ENCODE results near the gene HS1BP3. TPM values are rescaled to one million over a fixed set of nuclear protein-coding genes. Genes with fewer than 3 reads are reported as not detected.

HS1BP3 gene
- total RNA-seq, 1 donor from 2014 or later = 19.6 TPM

DNA sequence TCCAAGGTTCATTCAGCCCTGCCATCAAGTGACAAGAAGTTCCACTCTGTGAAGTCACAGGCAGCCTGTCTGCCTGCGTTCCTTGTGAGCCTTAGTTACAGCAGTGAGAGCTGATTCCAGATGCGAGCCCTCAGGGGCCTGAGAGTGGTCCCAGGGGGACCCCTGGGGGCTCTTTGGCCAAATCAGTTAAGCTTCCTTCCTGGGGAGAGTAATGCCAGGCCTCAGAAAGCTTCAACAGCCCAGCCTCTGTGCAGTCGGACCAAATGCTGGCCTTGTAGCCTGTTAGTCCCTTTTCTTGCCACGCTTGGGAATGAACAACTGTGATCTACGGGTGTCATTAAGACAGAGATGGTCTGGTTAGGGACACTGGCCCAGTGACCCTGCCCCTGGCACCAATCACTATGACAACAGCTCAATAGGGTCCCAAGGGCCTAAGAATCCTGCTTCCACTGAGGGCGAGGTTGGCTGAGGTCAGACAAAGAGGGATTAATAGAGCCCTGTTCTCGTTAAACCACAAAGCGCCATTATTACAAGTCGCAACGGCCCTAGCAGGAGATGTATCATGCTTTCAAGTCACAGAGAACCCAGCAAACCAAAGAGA is 50.9 kb downstream of the HS1BP3 start:
- peaks cover 2% of the 10 kb centered on the region for H3K36me3 Mint-ChIP-seq (ENCODE audit: low read depth)
- DNase-seq (ENCODE audit: low read depth, low spot score) = peak; percentile 63
- TF ChIP-seq, protein P1, sequence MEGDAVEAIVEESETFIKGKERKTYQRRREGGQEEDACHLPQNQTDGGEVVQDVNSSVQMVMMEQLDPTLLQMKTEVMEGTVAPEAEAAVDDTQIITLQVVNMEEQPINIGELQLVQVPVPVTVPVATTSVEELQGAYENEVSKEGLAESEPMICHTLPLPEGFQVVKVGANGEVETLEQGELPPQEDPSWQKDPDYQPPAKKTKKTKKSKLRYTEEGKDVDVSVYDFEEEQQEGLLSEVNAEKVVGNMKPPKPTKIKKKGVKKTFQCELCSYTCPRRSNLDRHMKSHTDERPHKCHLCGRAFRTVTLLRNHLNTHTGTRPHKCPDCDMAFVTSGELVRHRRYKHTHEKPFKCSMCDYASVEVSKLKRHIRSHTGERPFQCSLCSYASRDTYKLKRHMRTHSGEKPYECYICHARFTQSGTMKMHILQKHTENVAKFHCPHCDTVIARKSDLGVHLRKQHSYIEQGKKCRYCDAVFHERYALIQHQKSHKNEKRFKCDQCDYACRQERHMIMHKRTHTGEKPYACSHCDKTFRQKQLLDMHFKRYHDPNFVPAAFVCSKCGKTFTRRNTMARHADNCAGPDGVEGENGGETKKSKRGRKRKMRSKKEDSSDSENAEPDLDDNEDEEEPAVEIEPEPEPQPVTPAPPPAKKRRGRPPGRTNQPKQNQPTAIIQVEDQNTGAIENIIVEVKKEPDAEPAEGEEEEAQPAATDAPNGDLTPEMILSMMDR (conservative IDR thresholded peaks at IDR 0.05) = no peak
- H3K4me1 Mint-ChIP-seq = peaks cover 70% of the 10 kb centered on the region
- peaks cover 3% of the 10 kb centered on the region for H3K9me3 Mint-ChIP-seq
- H3K4me3 Mint-ChIP-seq = peak overlapping the region; percentile 65
- H3K27me3 Mint-ChIP-seq (ENCODE audit: low read depth) = no peaks in the 10 kb centered on the region
- peak overlapping the region; percentile 97 for H3K27ac Mint-ChIP-seq (ENCODE audit: unreplicated experiment)

DNA sequence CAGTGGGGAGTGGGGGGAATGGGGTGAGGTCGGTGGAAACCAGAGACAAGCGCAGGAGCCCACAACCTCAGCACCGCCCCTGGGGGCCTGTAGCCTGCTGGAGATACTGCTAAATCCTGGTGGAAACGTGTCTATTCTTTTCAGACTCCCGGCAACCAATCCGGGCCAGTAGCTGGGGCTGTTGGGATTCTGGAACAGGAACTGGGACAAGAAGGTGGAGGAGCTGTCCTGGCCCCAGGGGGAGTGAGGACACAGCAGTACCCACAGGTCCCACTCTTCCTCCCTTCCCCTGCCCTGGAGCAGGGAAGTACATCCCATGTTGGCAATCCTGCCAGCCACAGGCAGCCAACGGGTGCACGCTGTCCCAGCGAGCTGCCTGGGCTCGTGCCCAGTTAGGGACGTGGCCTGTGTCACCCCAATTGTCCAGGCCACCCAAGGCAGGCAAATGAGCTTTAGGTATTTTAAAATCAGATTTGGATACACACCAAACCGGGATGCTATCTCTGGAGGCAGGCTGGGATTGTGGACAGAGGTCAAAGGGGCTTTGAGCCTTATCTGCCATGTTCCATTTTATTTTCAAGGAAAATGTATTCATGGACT is 51.8 kb downstream of the HS1BP3 start:
- Mint-ChIP-seq H3K27ac (ENCODE audit: unreplicated experiment) (peak overlapping the region; percentile 97), H3K36me3 (ENCODE audit: low read depth) (peaks cover 2% of the 10 kb centered on the region), H3K9me3 (peaks cover 3% of the 10 kb centered on the region), H3K4me3 (peak overlapping the region; percentile 65), H3K27me3 (ENCODE audit: low read depth) (no peaks in the 10 kb centered on the region), H3K4me1 (peaks cover 72% of the 10 kb centered on the region)
- DNase-seq (ENCODE audit: low read depth, low spot score) = no peak
- TF ChIP-seq, protein P1 (conservative IDR thresholded peaks at IDR 0.05) = no peak

DNA sequence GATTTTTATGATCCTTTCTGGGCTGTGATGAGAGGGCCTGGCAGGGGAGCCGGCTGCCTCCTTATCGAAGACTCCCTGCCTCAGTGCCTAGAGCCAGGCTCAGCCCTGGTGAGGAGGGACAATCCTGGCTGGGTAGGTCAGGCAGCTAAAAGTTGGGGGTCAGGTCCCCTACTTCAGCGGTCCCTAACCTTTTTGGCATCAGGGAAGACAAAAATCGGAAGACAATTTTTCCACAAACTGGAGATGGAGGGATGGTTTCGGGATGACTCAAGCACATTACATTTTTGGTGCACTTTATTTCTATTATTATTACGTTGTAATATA is 53.1 kb downstream of the HS1BP3 start:
- TF ChIP-seq, protein P1 (conservative IDR thresholded peaks at IDR 0.05) = no peak
- Mint-ChIP-seq H3K27ac (ENCODE audit: unreplicated experiment) (peak overlapping the region; percentile 95), H3K36me3 (ENCODE audit: low read depth) (peaks cover 2% of the 10 kb centered on the region), H3K27me3 (ENCODE audit: low read depth) (no peaks in the 10 kb centered on the region), H3K9me3 (peaks cover 3% of the 10 kb centered on the region), H3K4me1 (peaks cover 84% of the 10 kb centered on the region), H3K4me3 (peak overlapping the region; percentile 68)
- no peak for DNase-seq (ENCODE audit: low read depth, low spot score)

DNA sequence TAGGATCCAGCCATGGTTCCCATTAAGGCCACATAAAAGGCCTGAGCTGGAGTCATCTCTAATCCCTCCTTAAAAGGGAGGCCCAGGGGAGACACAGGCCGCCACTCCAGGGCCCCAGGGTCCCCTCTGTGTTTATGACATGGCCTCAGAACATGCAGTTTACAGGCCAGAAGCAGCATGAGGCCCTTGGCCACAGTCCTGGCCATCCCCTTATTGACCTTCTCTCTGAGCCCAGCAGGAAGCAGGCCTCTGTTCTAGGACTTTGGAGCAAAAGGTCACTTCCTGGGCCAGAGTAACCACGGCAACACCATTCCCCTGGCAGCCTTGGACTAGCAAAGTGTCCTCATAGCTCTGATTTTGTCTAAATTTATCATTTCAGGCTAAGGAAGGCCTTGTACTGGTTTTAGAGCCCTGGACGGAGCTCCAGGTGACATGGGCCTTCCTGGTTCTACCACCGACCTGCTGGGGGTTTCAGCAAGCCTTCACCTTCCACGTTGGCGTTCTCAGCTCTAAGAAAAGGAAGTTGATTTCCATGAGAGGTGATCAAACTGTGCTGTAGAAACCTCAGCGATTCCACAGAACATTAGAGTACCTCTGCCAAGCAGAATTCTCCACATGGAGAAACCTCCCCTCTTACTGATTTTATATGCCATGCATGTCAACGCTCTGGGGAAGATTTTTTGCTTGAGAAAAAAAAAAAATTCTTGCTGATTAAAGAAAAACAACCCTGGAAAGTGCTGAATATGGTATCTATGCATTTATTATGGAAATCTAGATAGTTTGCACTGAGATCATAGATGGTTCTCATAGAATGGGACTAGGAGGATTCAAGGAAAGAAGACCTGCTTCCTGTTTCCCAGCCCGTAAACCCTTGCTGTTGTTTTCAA is 53.7 kb downstream of the HS1BP3 start:
- H3K9me3 Mint-ChIP-seq = peaks cover 3% of the 10 kb centered on the region
- H3K4me1 Mint-ChIP-seq = peaks cover 89% of the 10 kb centered on the region
- H3K27me3 Mint-ChIP-seq (ENCODE audit: low read depth) = no peaks in the 10 kb centered on the region
- DNase-seq (ENCODE audit: low read depth, low spot score) = no peak
- peak overlapping the region; percentile 95 for H3K27ac Mint-ChIP-seq (ENCODE audit: unreplicated experiment)
- H3K36me3 Mint-ChIP-seq (ENCODE audit: low read depth) = peaks cover 2% of the 10 kb centered on the region
- TF ChIP-seq, protein P1 (conservative IDR thresholded peaks at IDR 0.05) = no peak
- H3K4me3 Mint-ChIP-seq = peak overlapping the region; percentile 68

DNA sequence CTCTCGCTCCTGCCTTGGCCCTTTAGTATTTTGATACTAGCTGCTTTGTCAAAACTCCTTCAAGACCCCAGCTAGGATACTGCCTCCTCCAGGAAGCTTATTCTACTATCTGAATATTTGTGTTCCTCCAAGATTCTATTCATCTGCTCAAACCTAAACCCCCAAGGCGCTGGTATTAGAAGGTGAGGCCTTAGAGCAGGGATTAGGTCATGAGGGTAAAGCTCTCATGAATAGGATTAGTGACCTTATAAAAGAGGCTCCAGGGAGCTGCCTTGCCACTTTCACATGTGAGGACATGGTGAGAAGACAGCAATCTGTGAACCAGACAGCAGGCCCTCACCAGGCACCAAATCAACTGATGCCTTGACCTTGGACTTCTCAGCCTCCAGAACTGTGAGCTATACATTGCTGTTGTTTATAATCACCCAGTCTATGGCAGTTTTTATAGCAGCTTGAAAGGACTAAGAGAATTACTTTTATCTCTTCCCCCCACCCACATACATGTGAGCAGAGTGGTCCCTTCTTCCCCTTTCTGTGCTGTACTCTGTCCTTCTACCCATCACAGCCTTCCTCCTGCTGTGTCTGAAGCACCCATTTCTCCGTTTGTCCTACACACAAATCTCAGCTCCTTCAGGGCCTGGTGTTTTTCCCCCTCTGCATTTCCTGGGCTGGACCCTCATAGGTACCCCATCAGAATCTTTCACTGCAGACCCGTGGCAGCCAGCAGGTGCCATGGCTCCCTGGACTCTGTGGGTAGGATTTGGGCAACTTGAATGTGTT is 54.5 kb downstream of the HS1BP3 start:
- TF ChIP-seq, protein P1 (conservative IDR thresholded peaks at IDR 0.05) = no peak
- Mint-ChIP-seq H3K4me1 (peaks cover 84% of the 10 kb centered on the region), H3K27me3 (ENCODE audit: low read depth) (no peaks in the 10 kb centered on the region), H3K9me3 (no peaks in the 10 kb centered on the region), H3K27ac (ENCODE audit: unreplicated experiment) (peak overlapping the region; percentile 90), H3K4me3 (peak overlapping the region; percentile 68), H3K36me3 (ENCODE audit: low read depth) (no peaks in the 10 kb centered on the region)
- no peak for DNase-seq (ENCODE audit: low read depth, low spot score)

Measured in neural crest cell (in vitro differentiated cells).